Measurements from ENCODE around the gene MBTPS1.

Gene MBTPS1

GRCh38 chr16:84084570-84085270 is 32.0 kb downstream of the MBTPS1 start:
- peak; percentile 85 for DNase-seq (ENCODE audit: extremely low spot score)
- TF ChIP-seq CTCF (IDR thresholded peaks at IDR 0.05; ENCODE audit: control extremely low read depth, extremely low read depth, low read depth, missing control alignments): peak; percentile 94
- POLR2A ChIA-PET: no interaction called here
- CTCF ChIA-PET: interaction anchor here (0.6 to 13.5 kb wide), 30 partner anchors 10 to 886 kb away, joined by 3 to 155 read pairs (median 4); partner anchors contain the start of genes DNAAF1, HSDL1, MBTPS1 and MLYCD

GRCh38 chr16:84082835-84083569 is 33.7 kb downstream of the MBTPS1 start:
- CTCF ChIA-PET: interaction anchor here (1.1 to 13.5 kb wide), 4 partner anchors 14 to 105 kb away, joined by 3 to 155 read pairs (median 6); partner anchors contain the start of genes MBTPS1 and TAF1C
- TF ChIP-seq CTCF (IDR thresholded peaks at IDR 0.05; ENCODE audit: control extremely low read depth, extremely low read depth, low read depth, missing control alignments): no peak
- POLR2A ChIA-PET: no interaction called here
- DNase-seq (ENCODE audit: extremely low spot score): no peak

- no peak for TF ChIP-seq CTCF (IDR thresholded peaks at IDR 0.05; ENCODE audit: control extremely low read depth, extremely low read depth, low read depth, missing control alignments)
- no peak for DNase-seq (ENCODE audit: extremely low spot score)
- CTCF ChIA-PET: interaction anchor here (1.1 to 13.5 kb wide), 2 partner anchors 35 to 106 kb away, joined by 3 to 155 read pairs; partner anchors contain the start of genes MBTPS1 and TAF1C
- POLR2A ChIA-PET: no interaction called here
Observed at GRCh38 chr16:84082110-84082509, 34.6 kb downstream of the MBTPS1 start.

GRCh38 chr16:84081446-84081989 is 35.2 kb downstream of the MBTPS1 start:
- POLR2A ChIA-PET: no interaction called here
- DNase-seq (ENCODE audit: extremely low spot score): no peak
- CTCF ChIA-PET: interaction anchor here (0.9 to 13.5 kb wide), 2 partner anchors 15 to 106 kb away, joined by 4 to 155 read pairs; partner anchors contain the start of gene TAF1C
- no peak for TF ChIP-seq CTCF (IDR thresholded peaks at IDR 0.05; ENCODE audit: control extremely low read depth, extremely low read depth, low read depth, missing control alignments)

- no peak for TF ChIP-seq CTCF (IDR thresholded peaks at IDR 0.05; ENCODE audit: control extremely low read depth, extremely low read depth, low read depth, missing control alignments)
- ChIA-PET CTCF (interaction anchor here (0.9 to 13.5 kb wide), 5 partner anchors 8 to 107 kb away, joined by 3 to 155 read pairs (median 4); partner anchors contain the start of gene TAF1C), POLR2A (no interaction called here)
- DNase-seq (ENCODE audit: extremely low spot score): no peak
Observed at GRCh38 chr16:84080813-84081212, 35.9 kb downstream of the MBTPS1 start.

- POLR2A ChIA-PET: no interaction called here
- TF ChIP-seq CTCF (IDR thresholded peaks at IDR 0.05; ENCODE audit: control extremely low read depth, extremely low read depth, low read depth, missing control alignments): no peak
- no peak for DNase-seq (ENCODE audit: extremely low spot score)
- CTCF ChIA-PET: interaction anchor here (1.1 to 13.5 kb wide), 5 partner anchors 9 to 124 kb away, joined by 3 to 155 read pairs (median 4); partner anchors contain the start of gene TAF1C
Observed at GRCh38 chr16:84080378-84080777, 36.4 kb downstream of the MBTPS1 start.
